Measurements from ENCODE around the gene ACMSD. TPM values are rescaled to one million over a fixed set of nuclear protein-coding genes. Genes with fewer than 3 reads are reported as not detected.
"Not testable (repeated sequence)": the region's sequence is repeated elsewhere in the genome, so short reads cannot be mapped to it uniquely, and the experiment has no call there.

The ACMSD gene
- total RNA-seq, 2 experiments from 2014 or later: not detected

GRCh38 chr2:134823832-134824231, 14.6 kb upstream of the ACMSD start:
- no peaks in the 10 kb centered on the region for H3K36me3 Mint-ChIP-seq (ENCODE audit: low read depth)
- H3K9me3 Mint-ChIP-seq (ENCODE audit: insufficient read depth): no peaks in the 10 kb centered on the region
- POLR2A ChIA-PET: no interaction called here
- H3K27ac Mint-ChIP-seq: no peak overlapping the region
- no peak overlapping the region for H3K4me3 Mint-ChIP-seq
- no peaks in the 10 kb centered on the region for H3K4me1 Mint-ChIP-seq (ENCODE audit: low read depth)
- DNase-seq: no peak
- H3K27me3 Mint-ChIP-seq (ENCODE audit: low read depth): no peaks in the 10 kb centered on the region
- CTCF ChIA-PET: no interaction called here
- no peak for ATAC-seq

- H3K27me3 Mint-ChIP-seq (ENCODE audit: low read depth); CTCF ChIA-PET; H3K9me3 Mint-ChIP-seq (ENCODE audit: insufficient read depth); DNase-seq; H3K4me3 Mint-ChIP-seq; H3K36me3 Mint-ChIP-seq (ENCODE audit: low read depth); POLR2A ChIA-PET; H3K27ac Mint-ChIP-seq; ATAC-seq; H3K4me1 Mint-ChIP-seq (ENCODE audit: low read depth): not testable (repeated sequence)
These were observed 12.7 kb upstream of the ACMSD start for GRCh38 chr2:134825716-134826115.

GRCh38 chr2:134835471-134835870, 2.9 kb upstream of the ACMSD start:
- Mint-ChIP-seq H3K36me3 (ENCODE audit: low read depth) (no peaks in the 10 kb centered on the region), H3K4me3 (no peak overlapping the region), H3K27ac (no peak overlapping the region), H3K9me3 (ENCODE audit: insufficient read depth) (peaks cover 9% of the 10 kb centered on the region), H3K4me1 (ENCODE audit: low read depth) (no peaks in the 10 kb centered on the region), H3K27me3 (ENCODE audit: low read depth) (peaks cover 15% of the 10 kb centered on the region)
- ChIA-PET CTCF (no interaction called here), POLR2A (no interaction called here)
- ATAC-seq (no peak), DNase-seq (no peak)

GRCh38 chr2:134836986-134837385, 1.4 kb upstream of the ACMSD start:
- peaks cover 9% of the 10 kb centered on the region for H3K9me3 Mint-ChIP-seq (ENCODE audit: insufficient read depth)
- no peak overlapping the region for H3K27ac Mint-ChIP-seq
- ATAC-seq (no peak), DNase-seq (no peak)
- H3K4me1 Mint-ChIP-seq (ENCODE audit: low read depth): no peaks in the 10 kb centered on the region
- ChIA-PET POLR2A (no interaction called here), CTCF (no interaction called here)
- no peaks in the 10 kb centered on the region for H3K36me3 Mint-ChIP-seq (ENCODE audit: low read depth)
- peaks cover 13% of the 10 kb centered on the region for H3K27me3 Mint-ChIP-seq (ENCODE audit: low read depth)
- no peak overlapping the region for H3K4me3 Mint-ChIP-seq

- H3K27me3 Mint-ChIP-seq (ENCODE audit: low read depth): peaks cover 13% of the 10 kb centered on the region
These were observed 1.2 kb downstream of the ACMSD start for GRCh38 chr2:134839649-134840048.

GRCh38 chr2:134842930-134843490, 4.6 kb downstream of the ACMSD start:
- Mint-ChIP-seq H3K36me3 (ENCODE audit: low read depth) (no peaks in the 10 kb centered on the region), H3K27ac (no peak overlapping the region), H3K9me3 (ENCODE audit: insufficient read depth) (no peaks in the 10 kb centered on the region), H3K27me3 (ENCODE audit: low read depth) (peaks cover 5% of the 10 kb centered on the region), H3K4me3 (no peak overlapping the region), H3K4me1 (ENCODE audit: low read depth) (no peaks in the 10 kb centered on the region)
- no peak for DNase-seq
- no peak for ATAC-seq
- CTCF ChIA-PET: no interaction called here
- POLR2A ChIA-PET: no interaction called here

More at GRCh38 chr2:134839649-134840048, 1.2 kb downstream of the ACMSD start:
- H3K4me3 Mint-ChIP-seq: no peak overlapping the region
- no peak for ATAC-seq
- DNase-seq: no peak
- H3K36me3 Mint-ChIP-seq (ENCODE audit: low read depth): no peaks in the 10 kb centered on the region
- ChIA-PET CTCF (no interaction called here), POLR2A (no interaction called here)
- no peak overlapping the region for H3K27ac Mint-ChIP-seq
- peaks cover 9% of the 10 kb centered on the region for H3K9me3 Mint-ChIP-seq (ENCODE audit: insufficient read depth)
- H3K4me1 Mint-ChIP-seq (ENCODE audit: low read depth): no peaks in the 10 kb centered on the region

- no peak for ATAC-seq
- Mint-ChIP-seq H3K4me3 (no peak overlapping the region), H3K9me3 (ENCODE audit: insufficient read depth) (no peaks in the 10 kb centered on the region), H3K27ac (no peak overlapping the region), H3K27me3 (ENCODE audit: low read depth) (peaks cover 2% of the 10 kb centered on the region), H3K4me1 (ENCODE audit: low read depth) (no peaks in the 10 kb centered on the region), H3K36me3 (ENCODE audit: low read depth) (no peaks in the 10 kb centered on the region)
- CTCF ChIA-PET: no interaction called here
- DNase-seq: no peak
- POLR2A ChIA-PET: no interaction called here
These were observed 5.6 kb downstream of the ACMSD start for GRCh38 chr2:134843968-134844367.

GRCh38 chr2:134845028-134845427, 6.6 kb downstream of the ACMSD start:
- Mint-ChIP-seq H3K9me3 (ENCODE audit: insufficient read depth) (no peaks in the 10 kb centered on the region), H3K4me1 (ENCODE audit: low read depth) (no peaks in the 10 kb centered on the region), H3K36me3 (ENCODE audit: low read depth) (no peaks in the 10 kb centered on the region), H3K27me3 (ENCODE audit: low read depth) (peaks cover 2% of the 10 kb centered on the region), H3K27ac (no peak overlapping the region), H3K4me3 (no peak overlapping the region)
- ChIA-PET CTCF (no interaction called here), POLR2A (no interaction called here)
- no peak for DNase-seq
- no peak for ATAC-seq

- H3K27ac Mint-ChIP-seq: no peak overlapping the region
- no peaks in the 10 kb centered on the region for H3K27me3 Mint-ChIP-seq (ENCODE audit: low read depth)
- ChIA-PET POLR2A (no interaction called here), CTCF (no interaction called here)
- no peaks in the 10 kb centered on the region for H3K4me1 Mint-ChIP-seq (ENCODE audit: low read depth)
- no peaks in the 10 kb centered on the region for H3K9me3 Mint-ChIP-seq (ENCODE audit: insufficient read depth)
- DNase-seq (no peak), ATAC-seq (no peak)
- H3K36me3 Mint-ChIP-seq (ENCODE audit: low read depth): no peaks in the 10 kb centered on the region
- H3K4me3 Mint-ChIP-seq: no peak overlapping the region
These were observed 7.3 kb downstream of the ACMSD start for GRCh38 chr2:134845719-134846118.

GRCh38 chr2:134846213-134846612, 7.8 kb downstream of the ACMSD start:
- POLR2A ChIA-PET: no interaction called here
- Mint-ChIP-seq H3K27me3 (ENCODE audit: low read depth) (no peaks in the 10 kb centered on the region), H3K36me3 (ENCODE audit: low read depth) (no peaks in the 10 kb centered on the region), H3K27ac (no peak overlapping the region), H3K9me3 (ENCODE audit: insufficient read depth) (no peaks in the 10 kb centered on the region), H3K4me1 (ENCODE audit: low read depth) (no peaks in the 10 kb centered on the region), H3K4me3 (no peak overlapping the region)
- ATAC-seq (no peak), DNase-seq (no peak)
- CTCF ChIA-PET: no interaction called here

GRCh38 chr2:134847582-134847981, 9.2 kb downstream of the ACMSD start:
- H3K4me3 Mint-ChIP-seq; H3K36me3 Mint-ChIP-seq (ENCODE audit: low read depth); H3K27ac Mint-ChIP-seq; H3K4me1 Mint-ChIP-seq (ENCODE audit: low read depth); CTCF ChIA-PET; H3K27me3 Mint-ChIP-seq (ENCODE audit: low read depth); DNase-seq; ATAC-seq; POLR2A ChIA-PET; H3K9me3 Mint-ChIP-seq (ENCODE audit: insufficient read depth): not testable (repeated sequence)

- no peaks in the 10 kb centered on the region for H3K36me3 Mint-ChIP-seq (ENCODE audit: low read depth)
- POLR2A ChIA-PET: no interaction called here
- no peak overlapping the region for H3K4me3 Mint-ChIP-seq
- H3K27me3 Mint-ChIP-seq (ENCODE audit: low read depth): no peaks in the 10 kb centered on the region
- CTCF ChIA-PET: no interaction called here
- DNase-seq (no peak), ATAC-seq (no peak)
- H3K27ac Mint-ChIP-seq: no peak overlapping the region
- H3K9me3 Mint-ChIP-seq (ENCODE audit: insufficient read depth): no peaks in the 10 kb centered on the region
- no peaks in the 10 kb centered on the region for H3K4me1 Mint-ChIP-seq (ENCODE audit: low read depth)
These were observed 14.1 kb downstream of the ACMSD start for GRCh38 chr2:134852518-134852917.

- H3K36me3 Mint-ChIP-seq (ENCODE audit: low read depth): no peaks in the 10 kb centered on the region
- CTCF ChIA-PET: no interaction called here
These were observed 17.3 kb downstream of the ACMSD start for GRCh38 chr2:134855709-134856108.

More at GRCh38 chr2:134855709-134856108, 17.3 kb downstream of the ACMSD start:
- Mint-ChIP-seq H3K4me3 (no peak overlapping the region), H3K27me3 (ENCODE audit: low read depth) (peaks cover 3% of the 10 kb centered on the region), H3K27ac (no peak overlapping the region), H3K9me3 (ENCODE audit: insufficient read depth) (no peaks in the 10 kb centered on the region), H3K4me1 (ENCODE audit: low read depth) (no peaks in the 10 kb centered on the region)
- POLR2A ChIA-PET: no interaction called here
- no peak for DNase-seq
- ATAC-seq: no peak

All from activated CD8-positive, alpha-beta T cell treated with anti-CD3 and anti-CD28 coated beads, Interleukin-2, amount 10 ng/mL, durations not matched to agents 7 days and 5 days (primary cell).